K562 (cell line): Measurements from ENCODE around the gene KNCN. TPM values are rescaled to one million over a fixed set of nuclear protein-coding genes. Genes with fewer than 3 reads are reported as not detected.

Experiments
- ATF3 ChIP-seq, 2 experiments: fragments of 450-650 bp in 1 of 2; sonication (generic) in 1 of 2; formaldehyde crosslinking in 1 of 2; IDR thresholded peaks in 1 of 2; conservative IDR thresholded peaks in 1 of 2; 2 replicates each; pipeline versions ENCODE4 v1.6.1 to v1.8.1; 2016 to 2023; ENCODE audit warnings: mild to moderate bottlenecking in 2 of 2, moderate library complexity in 2 of 2, inconsistent platforms in 1 of 2, missing genetic modification reagents in 1 of 2
- ATF7 ChIP-seq: fragments of 450-650 bp; IDR thresholded peaks from 2 replicates; pipeline ENCODE4 v1.7.1; 2014; ENCODE audit warnings: mild to moderate bottlenecking, moderate library complexity
- BRF2 ChIP-seq: IDR thresholded peaks from 3 replicates; pipeline ENCODE4 v1.6.1; 2011; ENCODE audit warnings: borderline replicate concordance, mild to moderate bottlenecking; ENCODE audit not compliant: insufficient read length, insufficient read depth
- HNRNPK ChIP-seq: fragments of 200-400 bp; formaldehyde crosslinking; IDR thresholded peaks from one replicate; pipeline ENCODE4 v1.6.1; 2018; ENCODE audit warnings: mild to moderate bottlenecking, low read depth, low read length; ENCODE audit not compliant: poor library complexity, severe bottlenecking
- JUND ChIP-seq, 2 experiments: IDR thresholded peaks; 2 replicates in 1 of 2; 3 replicates in 1 of 2; pipeline ENCODE4 v1.6.1; 2011; ENCODE audit warnings: borderline replicate concordance in 2 of 2, low read depth in 2 of 2, low read length in 2 of 2, improper control_type of control experiment in 1 of 2, missing biosample characterization in 1 of 2, missing genetic modification characterization in 1 of 2, missing genetic modification reagents in 1 of 2
- MEIS2 ChIP-seq: fragments of 450-650 bp; IDR thresholded peaks from 2 replicates; pipeline ENCODE4 v1.6.1; 2014; ENCODE audit warnings: mild to moderate bottlenecking; ENCODE audit not compliant: partially characterized antibody
- MXD1 ChIP-seq: fragments of 250-450 bp; sonication (Bioruptor Pico); IDR thresholded peaks from 2 replicates; pipeline ENCODE4 v1.8.0; 2021; ENCODE audit warnings: borderline replicate concordance, mild to moderate bottlenecking, moderate library complexity; ENCODE audit not compliant: poor library complexity, severe bottlenecking
- PKNOX1 ChIP-seq: fragments of 450-650 bp; IDR thresholded peaks from 2 replicates; pipeline ENCODE4 v1.6.1; 2016
- ZBTB43 ChIP-seq: sonication (generic); formaldehyde crosslinking; IDR thresholded peaks from 2 replicates; pipeline ENCODE4 v1.8.0; 2023; ENCODE audit warnings: mild to moderate bottlenecking, missing genetic modification reagents
- ZNF121 ChIP-seq: sonication (generic); formaldehyde crosslinking; conservative IDR thresholded peaks from 2 replicates; pipeline ENCODE4 v1.8.0; 2022; ENCODE audit warnings: missing genetic modification reagents
- ZNF232 ChIP-seq: sonication (generic); formaldehyde crosslinking; IDR thresholded peaks from 2 replicates; pipeline ENCODE4 v1.8.0; 2022; ENCODE audit warnings: mild to moderate bottlenecking, missing genetic modification reagents
- polyA plus RNA-seq, 8 experiments: library from polyadenylated mRNA; depleted of rRNA in 4 of 8; stranded (reverse) in 5 of 8; unstranded in 3 of 8; fragments of >200 nt; fragmentation: Nextera tagmentation in 2 of 8; fragmentation: Illumina TruSeq in 1 of 8; extraction: Ambion mirVana in 2 of 8; extraction: Trizol in 1 of 8; gene quantifications; 2 replicates each; pipeline versions ENCODE4 v1.2.1 to v1.2.3, GENCODE V29; 2011 to 2014; ENCODE audit warnings: inconsistent platforms in 1 of 8, missing spikeins in 1 of 8
- total RNA-seq, 7 experiments: library from RNA; depleted of rRNA in 6 of 7; stranded (reverse); fragments of >200 nt in 6 of 7; fragmentation: Illumina TruSeq in 2 of 7; extraction: Trizol in 2 of 7; gene quantifications; 2 replicates each; pipeline versions ENCODE4 v1.2.1 to v1.2.3, GENCODE V29; 2011 to 2021; ENCODE audit warnings: low replicate concordance in 1 of 7

The KNCN gene
- total and polyA plus RNA-seq, 9 of the 15 experiments (the other 6 are each of a cell fraction or from before 2014, with no cell fraction given), result not detected

- TF ChIP-seq BRF2 (no peak), ZBTB43 (0 out of 2 replicates have a peak, but pooled peaks have one; percentile 38), MXD1 (CRISPR knock-in tag) (no peak), MEIS2 (peak; percentile 76), ATF7 (0 out of 2 replicates have a peak, but pooled peaks have one; percentile 20), ATF3 (IDR thresholded peaks at IDR 0.05) (0 out of 2 replicates have a peak, but pooled peaks have one; percentile 15), ATF3 (CRISPR knock-in tag; conservative IDR thresholded peaks at IDR 0.05) (no peak), HNRNPK (no peak), JUND (IDR thresholded peaks at IDR 0.05; ENCODE audit: borderline replicate concordance, low read depth, low read length) (peak; percentile 18; the same call in 1 of the 2 replicates), JUND (tag; IDR thresholded peaks at IDR 0.05; ENCODE audit: borderline replicate concordance, low read depth, low read length) (no peak; the same call in 2 of the 3 replicates), ZNF121 (CRISPR knock-in tag) (0 out of 2 replicates have a peak, but pooled peaks have one; percentile 16), PKNOX1 (peak; percentile 44; the same call in 1 of the 2 replicates), ZNF232 (CRISPR knock-in tag) (peak; percentile 26; the same call in 1 of the 2 replicates)
These were observed 30.4 kb upstream of the KNCN start (continued) for GRCh38 chr1:46581681-46582455.
